Smooth muscle cell (in vitro differentiated cells): ENCODE measurements around the gene LRIG1. TPM values are rescaled to one million over a fixed set of nuclear protein-coding genes. Genes with fewer than 3 reads are reported as not detected.

Source experiments
- DNase-seq: peaks from one replicate; lab custom pipeline; 2025; ENCODE audit not compliant: unreplicated experiment; lab: John Stamatoyannopoulos, UW
- H2AFZ ChIP-seq: fragments of 200-600 bp; sonication (generic); 2 replicates; pipeline ENCODE4 v1.6.0; 2016; ENCODE audit warnings: antibody characterized with exemption, low read depth, mild to moderate bottlenecking
- H3F3A ChIP-seq: fragments of 200-600 bp; sonication (generic); 2 replicates; pipeline ENCODE4 v1.6.0; 2017; ENCODE audit warnings: antibody characterized with exemption, low read depth
- H3K27ac ChIP-seq: fragments of 200-600 bp; sonication (generic); 2 replicates; pipeline ENCODE4 v1.5.1; 2016; ENCODE audit warnings: low read depth, mild to moderate bottlenecking
- H3K27me3 ChIP-seq: fragments of 200-600 bp; sonication (generic); 2 replicates; pipeline ENCODE4 v1.6.1; 2016; ENCODE audit warnings: low read depth, mild to moderate bottlenecking
- H3K36me3 ChIP-seq: fragments of 200-600 bp; sonication (generic); 2 replicates; pipeline ENCODE4 v1.5.1; 2016; ENCODE audit warnings: low read depth
- H3K4me1 ChIP-seq: fragments of 200-600 bp; sonication (generic); 2 replicates; pipeline ENCODE4 v1.5.1; 2016; ENCODE audit warnings: low read depth
- H3K4me2 ChIP-seq: fragments of 200-600 bp; sonication (generic); 2 replicates; pipeline ENCODE4 v1.6.0; 2016; ENCODE audit warnings: mild to moderate bottlenecking
- H3K4me3 ChIP-seq: fragments of 200-600 bp; sonication (generic); 2 replicates; pipeline ENCODE4 v1.5.1; 2016; ENCODE audit warnings: mild to moderate bottlenecking
- H3K79me2 ChIP-seq: fragments of 200-600 bp; sonication (generic); 2 replicates; pipeline ENCODE4 v1.6.0; 2016; ENCODE audit warnings: low read depth, mild to moderate bottlenecking
- H3K9ac ChIP-seq: fragments of 200-600 bp; sonication (generic); 2 replicates; pipeline ENCODE4 v1.6.0; 2016; ENCODE audit warnings: low read depth
- H3K9me3 ChIP-seq: fragments of 200-600 bp; sonication (generic); replicated peaks from 2 replicates; pipeline ENCODE4 v1.5.1; 2016; ENCODE audit warnings: low read depth
- H4K20me1 ChIP-seq: fragments of 200-600 bp; sonication (generic); 2 replicates; pipeline ENCODE4 v1.6.0; 2016; ENCODE audit warnings: low read depth
- WGBS: methylation state at CpG from one replicate; pipeline ENCODE4 v1.1.7; 2016; ENCODE audit warnings: low lambda C conversion rate; 5-methylcytosine and 5-hydroxymethylcytosine counted together
- polyA plus RNA-seq: library from polyadenylated mRNA; unstranded; fragments of >200 nt; fragmentation: Nextera tagmentation; extraction: Ambion mirVana; gene quantifications from 2 replicates; pipeline ENCODE4 v1.2.1, GENCODE V29; 2016
- total RNA-seq: library from RNA; depleted of rRNA; stranded (reverse); fragments of >200 nt; gene quantifications from 2 replicates; pipeline ENCODE4 v1.2.3, GENCODE V29; 2014
- TF ChIP-seq, protein P1 (sequence below): fragments of 200-600 bp; sonication (generic); IDR thresholded peaks from 2 replicates; pipeline ENCODE4 v1.5.1; 2017; ENCODE audit warnings: borderline replicate concordance, mild to moderate bottlenecking, antibody characterized with exemption; ENCODE audit not compliant: insufficient read depth, poor library complexity, severe bottlenecking

The LRIG1 gene
- total and polyA plus RNA-seq, 2 experiments from 2014 or later = 26.5 to 31.3 TPM

DNA sequence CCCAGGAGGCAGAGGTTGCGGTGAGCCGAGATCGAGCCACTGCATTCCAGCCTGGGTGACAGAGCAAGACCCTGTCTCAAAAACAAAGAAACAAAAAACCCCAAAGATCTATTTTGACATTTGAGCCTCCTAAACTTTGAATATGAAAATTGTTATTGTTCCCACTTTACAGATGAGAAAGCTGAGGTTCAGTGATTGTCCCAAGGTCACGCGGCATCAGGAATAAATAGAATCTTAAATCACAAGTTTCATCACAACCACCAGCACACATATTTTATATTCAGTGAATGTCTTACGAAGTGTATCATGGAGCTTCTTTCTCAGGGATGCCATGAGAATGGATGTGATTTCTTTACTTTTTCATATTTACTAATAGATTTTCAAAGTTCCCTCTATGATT lies 5.3 kb upstream of the LRIG1 start:
- H2AFZ ChIP-seq = no peak overlapping the region
- 95% methylated on average over 6 of the region's 6 CpGs for WGBS
- H4K20me1 ChIP-seq = no peaks in the 10 kb centered on the region

DNA sequence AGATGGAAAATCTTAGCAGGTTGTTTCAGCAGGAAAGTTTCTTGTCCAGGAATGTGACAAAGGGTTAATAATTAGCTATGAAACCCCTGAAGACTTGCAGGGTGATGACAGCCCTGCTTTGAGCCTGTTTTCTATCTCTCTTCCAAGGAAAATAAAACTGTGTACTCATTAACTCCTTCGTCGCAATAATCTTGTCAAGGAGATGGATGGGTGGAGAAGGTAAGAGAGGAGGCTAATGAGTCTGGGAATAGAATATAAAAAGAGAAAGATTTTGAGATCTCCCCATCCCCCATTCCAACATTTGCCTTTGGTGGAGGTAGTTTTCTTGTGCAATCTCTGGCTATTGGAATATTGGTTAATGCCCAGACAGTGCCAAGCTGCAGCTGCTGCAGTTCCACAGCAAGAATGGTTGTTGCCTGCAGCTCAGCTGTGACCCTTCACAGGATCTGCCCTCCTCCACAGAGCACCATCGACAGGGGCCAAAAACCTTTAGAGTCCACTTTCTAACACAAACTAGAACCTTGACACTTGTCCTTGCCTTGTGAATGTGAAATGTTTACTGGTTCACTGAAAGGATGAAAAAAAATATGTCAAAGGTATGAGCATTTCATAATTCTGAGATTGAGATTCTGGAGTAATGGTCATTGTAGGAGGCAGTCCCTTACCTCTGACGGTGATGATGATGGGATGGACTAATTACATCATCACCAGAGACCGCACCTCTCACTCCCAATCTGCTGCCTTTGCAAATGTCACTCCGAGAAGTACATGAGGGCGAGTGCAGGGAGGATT lies 4.2 kb upstream of the LRIG1 start:
- Histone ChIP-seq H3K9me3 (no peaks in the 10 kb centered on the region), H3K27ac (no peak overlapping the region), H3K27me3 (peaks cover 41% of the 10 kb centered on the region), H3K79me2 (peaks cover under 1% of the 10 kb centered on the region), H3K4me2 (no peak overlapping the region), H3K36me3 (no peaks in the 10 kb centered on the region), H3K4me3 (no peak overlapping the region), H4K20me1 (no peaks in the 10 kb centered on the region), H3K4me1 (peaks cover 11% of the 10 kb centered on the region), H3K9ac (no peak overlapping the region), H3F3A (no peaks in the 10 kb centered on the region), H2AFZ (no peak overlapping the region)
- no peak for DNase-seq
- WGBS = 62% methylated on average over 7 of the region's 7 CpGs
- TF ChIP-seq, protein P1, sequence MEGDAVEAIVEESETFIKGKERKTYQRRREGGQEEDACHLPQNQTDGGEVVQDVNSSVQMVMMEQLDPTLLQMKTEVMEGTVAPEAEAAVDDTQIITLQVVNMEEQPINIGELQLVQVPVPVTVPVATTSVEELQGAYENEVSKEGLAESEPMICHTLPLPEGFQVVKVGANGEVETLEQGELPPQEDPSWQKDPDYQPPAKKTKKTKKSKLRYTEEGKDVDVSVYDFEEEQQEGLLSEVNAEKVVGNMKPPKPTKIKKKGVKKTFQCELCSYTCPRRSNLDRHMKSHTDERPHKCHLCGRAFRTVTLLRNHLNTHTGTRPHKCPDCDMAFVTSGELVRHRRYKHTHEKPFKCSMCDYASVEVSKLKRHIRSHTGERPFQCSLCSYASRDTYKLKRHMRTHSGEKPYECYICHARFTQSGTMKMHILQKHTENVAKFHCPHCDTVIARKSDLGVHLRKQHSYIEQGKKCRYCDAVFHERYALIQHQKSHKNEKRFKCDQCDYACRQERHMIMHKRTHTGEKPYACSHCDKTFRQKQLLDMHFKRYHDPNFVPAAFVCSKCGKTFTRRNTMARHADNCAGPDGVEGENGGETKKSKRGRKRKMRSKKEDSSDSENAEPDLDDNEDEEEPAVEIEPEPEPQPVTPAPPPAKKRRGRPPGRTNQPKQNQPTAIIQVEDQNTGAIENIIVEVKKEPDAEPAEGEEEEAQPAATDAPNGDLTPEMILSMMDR = no peak

More for the DNA sequence above, 5.3 kb upstream of the LRIG1 start:
- Histone ChIP-seq H3K4me2 (no peak overlapping the region), H3K9me3 (no peaks in the 10 kb centered on the region), H3K9ac (no peak overlapping the region), H3F3A (no peaks in the 10 kb centered on the region), H3K27ac (no peak overlapping the region), H3K4me3 (no peak overlapping the region), H3K36me3 (no peaks in the 10 kb centered on the region), H3K79me2 (no peaks in the 10 kb centered on the region), H3K4me1 (peaks cover 11% of the 10 kb centered on the region), H3K27me3 (peaks cover 45% of the 10 kb centered on the region)
- DNase-seq = no peak
- TF ChIP-seq, protein P1 = no peak

DNA sequence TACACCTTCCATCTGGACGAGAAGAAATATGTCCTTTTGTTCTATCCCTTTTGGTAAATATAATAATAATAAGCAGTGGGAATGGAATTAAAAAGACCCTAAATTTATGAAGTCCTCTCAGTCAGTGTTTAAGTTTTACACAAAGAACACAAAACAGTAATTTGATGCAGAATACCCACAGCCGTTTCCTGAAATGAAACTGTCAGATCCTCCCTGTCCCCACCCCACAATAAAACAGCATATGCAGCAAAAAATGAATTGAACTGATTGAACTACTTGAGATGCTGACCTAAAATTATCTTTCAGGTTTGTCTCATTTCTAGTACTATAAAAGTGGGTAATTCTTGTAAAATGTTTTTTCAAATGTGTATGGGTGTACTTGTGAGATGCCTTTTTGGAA lies 2.2 kb upstream of the LRIG1 start:
- Histone ChIP-seq H3K9ac (no peak overlapping the region), H4K20me1 (peaks cover 15% of the 10 kb centered on the region), H3K79me2 (peaks cover 19% of the 10 kb centered on the region), H3F3A (no peaks in the 10 kb centered on the region), H3K4me1 (peaks cover 18% of the 10 kb centered on the region), H3K27me3 (peaks cover 31% of the 10 kb centered on the region), H3K4me2 (no peak overlapping the region), H3K36me3 (no peaks in the 10 kb centered on the region), H2AFZ (no peak overlapping the region), H3K9me3 (no peaks in the 10 kb centered on the region), H3K27ac (no peak overlapping the region), H3K4me3 (no peak overlapping the region)
- no peak for DNase-seq
- WGBS = 84% methylated on average over 2 of the region's 2 CpGs
- TF ChIP-seq, protein P1 = no peak
